HG03342 (cell line): ENCODE measurements around the gene VCAN.

Experiments
- ATAC-seq: cut with Tn5 transposase; IDR thresholded peaks from one replicate; pipeline ENCODE4 v1.9.1; 2021; ENCODE audit warnings: mild to moderate bottlenecking, moderate library complexity; ENCODE audit not compliant: unreplicated experiment

The VCAN gene

GRCh38 chr5:83527722-83528438, 56.3 kb downstream of the VCAN start:
- no peak for ATAC-seq

GRCh38 chr5:83528439-83528769, 56.9 kb downstream of the VCAN start:
- no peak for ATAC-seq

- ATAC-seq: no peak
Measured at GRCh38 chr5:83530193-83530592, 58.6 kb downstream of the VCAN start.

DNA sequence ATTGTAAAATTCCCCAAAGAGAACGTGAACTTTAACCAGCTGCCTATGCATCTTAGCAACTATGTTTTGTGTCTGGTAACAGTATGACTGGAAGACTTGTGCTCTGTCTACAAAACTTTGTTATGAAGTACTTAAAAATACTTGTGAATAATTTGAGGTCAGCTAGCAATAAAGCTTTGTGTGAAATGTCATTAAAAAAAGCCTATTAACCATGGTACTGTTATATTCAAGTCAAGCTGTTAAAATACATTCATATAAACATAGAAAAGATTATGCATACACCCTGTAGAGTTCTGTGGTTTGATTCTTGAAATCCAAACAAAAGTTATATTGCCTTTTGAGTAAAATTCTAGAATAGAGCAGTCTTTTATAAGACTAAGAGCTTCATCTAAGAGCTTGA, 60.1 kb downstream of the VCAN start:
- no peak for ATAC-seq

DNA sequence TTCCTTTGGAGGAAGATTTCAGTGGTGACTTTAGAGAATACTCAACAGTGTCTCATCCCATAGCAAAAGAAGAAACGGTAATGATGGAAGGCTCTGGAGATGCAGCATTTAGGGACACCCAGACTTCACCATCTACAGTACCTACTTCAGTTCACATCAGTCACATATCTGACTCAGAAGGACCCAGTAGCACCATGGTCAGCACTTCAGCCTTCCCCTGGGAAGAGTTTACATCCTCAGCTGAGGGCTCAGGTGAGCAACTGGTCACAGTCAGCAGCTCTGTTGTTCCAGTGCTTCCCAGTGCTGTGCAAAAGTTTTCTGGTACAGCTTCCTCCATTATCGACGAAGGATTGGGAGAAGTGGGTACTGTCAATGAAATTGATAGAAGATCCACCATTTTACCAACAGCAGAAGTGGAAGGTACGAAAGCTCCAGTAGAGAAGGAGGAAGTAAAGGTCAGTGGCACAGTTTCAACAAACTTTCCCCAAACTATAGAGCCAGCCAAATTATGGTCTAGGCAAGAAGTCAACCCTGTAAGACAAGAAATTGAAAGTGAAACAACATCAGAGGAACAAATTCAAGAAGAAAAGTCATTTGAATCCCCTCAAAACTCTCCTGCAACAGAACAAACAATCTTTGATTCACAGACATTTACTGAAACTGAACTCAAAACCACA, 67.4 kb downstream of the VCAN start:
- ATAC-seq: peak; percentile 92

- no peak for ATAC-seq
Measured at GRCh38 chr5:83539463-83539790, 67.9 kb downstream of the VCAN start.

DNA sequence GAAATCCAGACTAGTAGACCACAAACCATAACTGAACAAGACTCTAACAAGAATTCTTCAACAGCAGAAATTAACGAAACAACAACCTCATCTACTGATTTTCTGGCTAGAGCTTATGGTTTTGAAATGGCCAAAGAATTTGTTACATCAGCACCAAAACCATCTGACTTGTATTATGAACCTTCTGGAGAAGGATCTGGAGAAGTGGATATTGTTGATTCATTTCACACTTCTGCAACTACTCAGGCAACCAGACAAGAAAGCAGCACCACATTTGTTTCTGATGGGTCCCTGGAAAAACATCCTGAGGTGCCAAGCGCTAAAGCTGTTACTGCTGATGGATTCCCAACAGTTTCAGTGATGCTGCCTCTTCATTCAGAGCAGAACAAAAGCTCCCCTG, 68.6 kb downstream of the VCAN start:
- no peak for ATAC-seq

DNA sequence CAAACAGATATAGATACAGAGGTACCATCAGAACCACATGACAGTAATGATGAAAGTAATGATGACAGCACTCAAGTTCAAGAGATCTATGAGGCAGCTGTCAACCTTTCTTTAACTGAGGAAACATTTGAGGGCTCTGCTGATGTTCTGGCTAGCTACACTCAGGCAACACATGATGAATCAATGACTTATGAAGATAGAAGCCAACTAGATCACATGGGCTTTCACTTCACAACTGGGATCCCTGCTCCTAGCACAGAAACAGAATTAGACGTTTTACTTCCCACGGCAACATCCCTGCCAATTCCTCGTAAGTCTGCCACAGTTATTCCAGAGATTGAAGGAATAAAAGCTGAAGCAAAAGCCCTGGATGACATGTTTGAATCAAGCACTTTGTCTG, 69.2 kb downstream of the VCAN start:
- no peak for ATAC-seq

- no peak for ATAC-seq
Measured at GRCh38 chr5:83542839-83543238, 71.3 kb downstream of the VCAN start.

GRCh38 chr5:83543898-83544297, 72.4 kb downstream of the VCAN start:
- ATAC-seq: no peak

DNA sequence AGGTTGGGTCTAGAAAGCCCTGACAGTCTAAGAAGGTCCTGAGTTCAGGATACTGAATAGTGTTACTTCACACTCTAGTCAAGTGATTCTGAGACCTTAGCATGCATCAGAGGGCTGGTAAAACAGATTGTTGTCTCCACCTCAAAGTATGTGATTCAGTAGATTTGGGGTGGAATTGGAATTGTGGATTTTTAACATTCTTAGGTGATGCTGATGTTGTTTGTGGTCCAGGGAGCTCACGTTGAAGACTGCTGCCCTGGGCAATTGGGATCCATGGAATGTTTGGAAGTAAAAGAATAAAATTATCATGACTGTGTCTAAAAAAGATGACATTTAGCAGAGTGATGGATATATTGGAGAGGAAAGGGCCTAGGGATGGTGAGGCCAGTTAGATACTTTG, 75.6 kb downstream of the VCAN start:
- no peak for ATAC-seq

GRCh38 chr5:83547889-83548288, 76.3 kb downstream of the VCAN start:
- no peak for ATAC-seq

GRCh38 chr5:83548581-83548980, 77.0 kb downstream of the VCAN start:
- ATAC-seq: no peak

DNA sequence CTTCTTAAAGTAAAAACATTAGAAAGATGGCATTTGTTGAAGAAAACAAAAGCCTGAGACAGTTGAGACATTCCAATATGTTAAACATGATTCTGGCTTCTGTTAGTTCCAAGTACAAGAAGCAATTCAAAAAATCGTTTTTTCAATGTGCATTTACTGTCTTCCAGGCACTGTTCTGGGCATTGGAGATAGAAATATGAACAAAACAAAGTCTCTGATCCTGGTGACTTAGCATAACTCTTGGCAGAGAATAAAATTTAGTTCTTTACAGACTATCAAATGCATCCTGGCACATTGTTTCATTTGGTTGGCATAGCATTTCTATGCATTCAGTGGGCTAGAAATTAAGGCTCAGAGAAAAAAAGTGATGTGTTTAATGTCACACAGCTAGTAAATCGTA, 77.5 kb downstream of the VCAN start:
- no peak for ATAC-seq

DNA sequence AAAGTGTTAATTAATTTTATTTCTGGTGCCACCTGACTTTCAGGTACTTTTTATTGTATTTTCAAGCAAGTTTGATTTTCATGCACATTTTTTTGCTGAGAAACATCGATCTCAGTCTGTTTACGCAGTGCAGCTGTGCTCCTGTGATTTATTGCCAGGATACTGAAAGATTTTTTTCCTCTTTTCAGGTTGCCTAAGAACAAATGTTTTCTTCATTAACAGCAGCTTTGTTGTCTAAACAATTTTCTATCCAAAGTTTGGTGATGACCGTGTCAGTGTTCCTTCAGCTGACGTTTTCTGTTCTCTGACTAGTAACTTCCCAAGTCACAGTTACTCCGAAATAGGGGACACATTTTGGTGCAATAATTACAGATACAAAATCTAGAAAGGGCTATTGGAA, 78.1 kb downstream of the VCAN start:
- no peak for ATAC-seq

- ATAC-seq: no peak
Measured at GRCh38 chr5:83551821-83552220, 80.3 kb downstream of the VCAN start.

DNA sequence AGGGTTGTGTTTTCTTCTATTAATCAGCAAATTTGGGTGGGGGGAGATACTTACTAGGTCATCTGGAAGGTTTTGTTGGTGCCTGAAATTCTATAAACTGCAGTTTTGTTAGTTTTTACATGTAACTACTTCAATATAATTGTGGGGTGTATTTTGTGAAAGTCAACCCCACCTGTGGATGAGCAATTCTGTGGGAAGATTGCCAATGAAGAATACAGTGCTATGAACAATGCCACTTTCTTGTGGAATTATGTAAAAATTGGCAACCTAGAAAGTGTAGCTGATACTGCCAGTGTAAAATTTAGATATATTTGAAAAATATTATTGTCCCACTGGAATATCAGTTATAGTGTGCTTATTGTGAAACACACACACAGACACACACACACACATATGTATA, 80.7 kb downstream of the VCAN start:
- no peak for ATAC-seq

GRCh38 chr5:83553000-83553486, 81.5 kb downstream of the VCAN start:
- no peak for ATAC-seq

- ATAC-seq: no peak
Measured at GRCh38 chr5:83554133-83554532, 82.6 kb downstream of the VCAN start.

GRCh38 chr5:83554686-83555085, 83.1 kb downstream of the VCAN start:
- no peak for ATAC-seq

- ATAC-seq: no peak
Measured at GRCh38 chr5:83555263-83555662, 83.7 kb downstream of the VCAN start.

DNA sequence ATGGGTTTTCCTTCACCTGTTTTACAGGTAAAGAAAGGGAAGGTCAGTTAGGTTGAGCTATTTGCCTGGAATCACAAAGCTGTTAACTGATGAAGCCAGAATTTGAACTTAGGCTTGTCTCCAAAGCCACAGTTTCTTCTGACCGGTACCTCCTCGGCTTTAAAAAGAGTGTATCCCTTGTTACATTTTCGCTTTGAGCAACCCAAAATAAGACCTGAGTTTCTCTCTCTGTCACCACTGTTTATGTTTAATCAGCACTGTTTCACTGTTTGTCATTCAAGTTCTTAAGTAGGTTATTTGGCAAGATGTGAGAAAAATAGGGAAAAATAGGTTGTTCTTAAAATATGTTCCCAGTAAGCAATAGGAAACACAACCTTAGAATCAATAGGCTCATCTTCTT, 84.6 kb downstream of the VCAN start:
- ATAC-seq: peak; percentile 73
